Endodermal cell (in vitro differentiated cells): Measurements from ENCODE around the gene TMEM52B. TPM values are rescaled to one million over a fixed set of nuclear protein-coding genes. Genes with fewer than 3 reads are reported as not detected.
A peak's percentile ranks its signal among the peaks of the same experiment; 100 is the strongest.

Experiments used
- DNase-seq: peaks from one replicate; pipeline ENCODE4 v3.0.0-alpha.2; 2017
- H3K27ac ChIP-seq: 2 replicates; pipeline ENCODE4 v1.5.1; 2013; ENCODE audit warnings: mild to moderate bottlenecking, low read depth, low read length, moderate library complexity
- H3K27me3 ChIP-seq: 2 replicates; pipeline ENCODE4 v1.6.1; 2013; ENCODE audit warnings: mild to moderate bottlenecking, low read length, moderate library complexity; ENCODE audit not compliant: insufficient read depth, control insufficient read depth, poor library complexity, severe bottlenecking
- H3K36me3 ChIP-seq: 2 replicates; pipeline ENCODE4 v1.7.0; 2013; ENCODE audit warnings: mild to moderate bottlenecking, low read length, moderate library complexity; ENCODE audit not compliant: control insufficient read depth, insufficient read depth
- H3K4me1 ChIP-seq: one replicate; pipeline ENCODE4 v1.7.0; 2013; ENCODE audit warnings: low read length; ENCODE audit not compliant: control insufficient read depth, insufficient read depth
- H3K4me3 ChIP-seq: 2 replicates; pipeline ENCODE4 v1.5.1; 2013; ENCODE audit warnings: mild to moderate bottlenecking, low read length, moderate library complexity
- H3K9ac ChIP-seq: 2 replicates; pipeline ENCODE4 v1.6.1; 2013; ENCODE audit warnings: mild to moderate bottlenecking, low read length, moderate library complexity; ENCODE audit not compliant: poor library complexity, severe bottlenecking; ENCODE audit errors: extremely low read depth
- H3K9me3 ChIP-seq: 2 replicates; pipeline ENCODE4 v1.6.1; 2013; ENCODE audit warnings: mild to moderate bottlenecking, low read length, moderate library complexity; ENCODE audit not compliant: control insufficient read depth
- H3K27ac Mint-ChIP-seq: 2 replicates; pipeline ENCODE4 v1.8.0; 2020; ENCODE audit warnings: mixed read lengths
- H3K27me3 Mint-ChIP-seq: 2 replicates; pipeline ENCODE4 v1.8.0; 2021; ENCODE audit warnings: mild to moderate bottlenecking, mixed read lengths; ENCODE audit not compliant: insufficient read depth
- H3K36me3 Mint-ChIP-seq: 2 replicates; pipeline ENCODE4 v1.8.0; 2020; ENCODE audit warnings: low read depth, mixed read lengths
- H3K4me1 Mint-ChIP-seq: 2 replicates; pipeline ENCODE4 v1.8.0; 2020; ENCODE audit warnings: mixed read lengths
- H3K4me3 Mint-ChIP-seq: 2 replicates; pipeline ENCODE4 v1.8.0; 2020; ENCODE audit warnings: mild to moderate bottlenecking, moderate library complexity, mixed read lengths
- H3K9me3 Mint-ChIP-seq: 2 replicates; pipeline ENCODE4 v1.8.0; 2020; ENCODE audit warnings: mild to moderate bottlenecking, mixed read lengths
- WGBS, 2 experiments: methylation state at CpG; one replicate each; pipeline versions ENCODE4 v1.1.5 to v1.1.7; 2013; ENCODE audit warnings: missing lambda C conversion rate in 2 of 2, mixed read lengths in 1 of 2; ENCODE audit not compliant: insufficient coverage in 1 of 2, insufficient read length in 1 of 2; 5-methylcytosine and 5-hydroxymethylcytosine counted together
- total RNA-seq, 2 donors: library from RNA; stranded (reverse); fragmentation: NEBNext Ultra II Directional in 1 of 2; extraction: Animal tissue kit (Norgen Biotek cat#: 25700) in 1 of 2; gene quantifications; 2 replicates in 1 of 2; 3 replicates in 1 of 2; pipeline ENCODE4 v1.2.1, GENCODE V29; 2021
- TF ChIP-seq, protein P1 (sequence below): fragments of 200-600 bp; sonication (generic); conservative IDR thresholded peaks from 2 replicates; pipeline ENCODE4 v1.5.0; 2021; ENCODE audit warnings: antibody characterized with exemption, mild to moderate bottlenecking

TMEM52B gene
- total RNA-seq, 2 donors from 2014 or later = not detected

DNA sequence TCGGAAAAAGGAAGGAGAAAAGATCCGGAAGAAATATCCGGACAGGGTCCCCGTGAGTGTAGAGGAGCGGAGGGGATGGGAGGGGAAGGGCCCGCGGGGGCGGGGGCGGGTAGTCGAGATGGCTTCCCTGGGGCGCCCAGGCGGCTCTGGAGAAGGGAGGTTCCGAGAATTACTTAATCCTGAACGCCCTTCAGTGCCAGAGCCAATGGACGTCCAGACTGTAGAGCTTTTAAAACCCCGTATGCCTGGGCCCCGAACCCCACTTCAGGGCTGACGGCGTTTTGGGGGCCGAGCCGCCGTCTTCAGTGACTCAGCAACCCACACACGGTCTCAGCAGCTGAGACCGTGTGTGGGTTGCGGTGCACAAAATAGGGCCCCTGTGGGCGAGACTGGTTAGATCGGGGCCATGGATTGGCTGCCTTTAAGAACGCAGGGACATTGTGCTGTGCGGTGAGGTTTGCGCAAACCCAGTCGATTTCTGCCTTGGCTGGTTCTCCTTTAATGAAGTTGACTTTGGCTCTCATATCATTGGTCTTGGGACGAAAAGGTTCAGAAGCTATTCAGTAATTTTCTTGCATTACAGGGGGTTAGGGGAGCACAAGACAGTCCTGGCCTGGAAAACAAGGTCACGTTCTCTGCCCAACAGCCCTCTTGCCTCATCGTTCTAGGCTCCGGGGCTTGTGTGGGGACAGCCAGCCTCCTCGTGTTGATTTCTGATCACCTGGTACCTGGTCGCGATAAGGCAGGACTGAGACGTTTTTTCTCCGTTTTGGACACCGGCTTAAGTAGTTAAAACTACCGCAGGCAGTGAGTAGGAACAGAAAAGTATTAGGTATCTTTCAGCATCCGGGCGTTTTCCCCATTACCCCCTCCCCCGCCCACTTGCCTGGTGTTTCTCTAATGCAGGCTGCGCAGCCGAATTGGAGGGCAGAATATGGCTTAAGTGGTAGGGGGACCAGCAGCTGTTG lies 34.6 kb downstream of the TMEM52B start:
- peak; percentile 89 for DNase-seq
- Histone ChIP-seq H3K9me3 (peaks cover 11% of the 10 kb centered on the region), H3K27me3 (no peaks in the 10 kb centered on the region), H3K27ac (peak overlapping the region; percentile 88), H3K36me3 (peaks cover 21% of the 10 kb centered on the region), H3K4me3 (peak overlapping the region; percentile 95), H3K4me1 (no peaks in the 10 kb centered on the region), H3K9ac (peak overlapping the region; percentile 95)
- TF ChIP-seq, protein P1, sequence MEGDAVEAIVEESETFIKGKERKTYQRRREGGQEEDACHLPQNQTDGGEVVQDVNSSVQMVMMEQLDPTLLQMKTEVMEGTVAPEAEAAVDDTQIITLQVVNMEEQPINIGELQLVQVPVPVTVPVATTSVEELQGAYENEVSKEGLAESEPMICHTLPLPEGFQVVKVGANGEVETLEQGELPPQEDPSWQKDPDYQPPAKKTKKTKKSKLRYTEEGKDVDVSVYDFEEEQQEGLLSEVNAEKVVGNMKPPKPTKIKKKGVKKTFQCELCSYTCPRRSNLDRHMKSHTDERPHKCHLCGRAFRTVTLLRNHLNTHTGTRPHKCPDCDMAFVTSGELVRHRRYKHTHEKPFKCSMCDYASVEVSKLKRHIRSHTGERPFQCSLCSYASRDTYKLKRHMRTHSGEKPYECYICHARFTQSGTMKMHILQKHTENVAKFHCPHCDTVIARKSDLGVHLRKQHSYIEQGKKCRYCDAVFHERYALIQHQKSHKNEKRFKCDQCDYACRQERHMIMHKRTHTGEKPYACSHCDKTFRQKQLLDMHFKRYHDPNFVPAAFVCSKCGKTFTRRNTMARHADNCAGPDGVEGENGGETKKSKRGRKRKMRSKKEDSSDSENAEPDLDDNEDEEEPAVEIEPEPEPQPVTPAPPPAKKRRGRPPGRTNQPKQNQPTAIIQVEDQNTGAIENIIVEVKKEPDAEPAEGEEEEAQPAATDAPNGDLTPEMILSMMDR = no peak
- whole genome bisulfite sequencing, 2 experiments = 0 to 1% methylated on average over 19 to 43 of the region's 47 CpGs
- Mint-ChIP-seq H3K9me3 (no peaks in the 10 kb centered on the region), H3K4me3 (peak overlapping the region; percentile 90), H3K27me3 (no peaks in the 10 kb centered on the region), H3K36me3 (peaks cover 31% of the 10 kb centered on the region), H3K27ac (peak overlapping the region; percentile 99), H3K4me1 (peaks cover 19% of the 10 kb centered on the region)

DNA sequence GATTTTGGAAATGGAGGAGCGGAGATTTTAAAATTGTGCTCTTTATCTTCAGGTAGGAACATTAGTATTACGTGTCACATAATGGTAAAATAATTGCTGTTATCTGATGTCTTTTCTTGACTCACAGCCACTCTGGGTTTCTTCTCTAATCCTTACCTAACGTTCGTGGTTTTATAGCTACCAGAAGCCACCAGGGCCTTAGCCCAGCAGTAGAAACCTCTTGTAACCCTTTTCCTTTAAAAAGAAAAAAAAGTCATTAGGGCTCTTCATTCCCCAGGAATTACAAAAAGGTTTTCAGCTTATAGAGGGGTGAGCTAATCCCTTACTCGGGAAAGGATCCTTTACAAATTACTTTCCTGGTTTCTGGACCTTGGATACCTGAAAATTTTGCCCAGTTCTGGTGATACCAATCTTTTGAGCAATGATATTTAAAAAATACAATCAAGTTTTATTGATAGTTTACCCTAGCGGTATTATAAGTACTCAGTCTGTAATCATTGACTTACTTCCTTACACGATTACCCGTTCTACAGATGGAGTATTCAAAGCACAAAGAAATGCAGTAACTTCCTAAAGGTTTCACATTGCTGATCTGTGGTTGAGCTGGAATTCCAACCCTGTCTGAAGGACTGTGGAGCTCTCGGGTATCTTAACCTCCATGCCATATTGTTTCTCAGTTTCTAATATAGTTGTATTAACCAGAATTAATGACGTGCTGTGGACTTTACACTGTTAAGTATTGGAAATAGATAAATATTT lies 35.5 kb downstream of the TMEM52B start:
- Histone ChIP-seq H3K9ac (peak overlapping the region; percentile 95), H3K36me3 (peaks cover 28% of the 10 kb centered on the region), H3K4me1 (no peaks in the 10 kb centered on the region), H3K27me3 (no peaks in the 10 kb centered on the region), H3K27ac (no peak overlapping the region), H3K4me3 (peak overlapping the region; percentile 95), H3K9me3 (peaks cover 11% of the 10 kb centered on the region)
- H3K9me3 Mint-ChIP-seq = no peaks in the 10 kb centered on the region
- peak overlapping the region; percentile 90 for H3K4me3 Mint-ChIP-seq
- peaks cover 19% of the 10 kb centered on the region for H3K4me1 Mint-ChIP-seq
- no peaks in the 10 kb centered on the region for H3K27me3 Mint-ChIP-seq
- 30 to 61% methylated on average over 5 to 9 of the region's 10 CpGs for WGBS, 2 experiments
- TF ChIP-seq, protein P1 = peak; percentile 25
- H3K27ac Mint-ChIP-seq = peak overlapping the region; percentile 99
- H3K36me3 Mint-ChIP-seq = peaks cover 34% of the 10 kb centered on the region
- no peak for DNase-seq

DNA sequence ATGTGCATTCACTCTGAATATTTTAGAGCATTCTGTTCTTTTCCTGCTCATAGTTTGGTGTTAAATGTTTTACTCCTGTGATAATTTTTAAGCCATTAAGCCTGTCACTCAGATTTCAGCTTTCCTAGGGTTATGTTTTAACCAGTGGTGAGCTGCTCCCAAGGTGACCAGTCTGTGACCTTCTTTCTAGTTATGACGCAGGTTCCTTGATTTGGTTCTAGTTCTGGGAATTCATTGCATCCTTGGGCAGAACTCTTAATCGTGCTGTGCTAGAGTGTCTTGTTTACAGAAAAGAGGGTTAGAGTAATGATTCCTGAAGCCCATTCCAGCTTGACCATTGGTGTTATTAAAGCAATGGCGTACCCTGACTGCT lies 36.0 kb downstream of the TMEM52B start:
- WGBS, 2 experiments = 91 to 100% methylated on average over 1 to 3 of the region's 3 CpGs
- no peaks in the 10 kb centered on the region for H3K9me3 Mint-ChIP-seq
- H3K27ac Mint-ChIP-seq = peak overlapping the region; percentile 99

More for the DNA sequence above, 36.0 kb downstream of the TMEM52B start:
- TF ChIP-seq, protein P1 = no peak
- no peaks in the 10 kb centered on the region for H3K27me3 Mint-ChIP-seq
- H3K27me3 ChIP-seq = no peaks in the 10 kb centered on the region
- peaks cover 21% of the 10 kb centered on the region for H3K4me1 Mint-ChIP-seq
- peaks cover 33% of the 10 kb centered on the region for H3K36me3 ChIP-seq
- H3K36me3 Mint-ChIP-seq = peaks cover 40% of the 10 kb centered on the region
- no peak for DNase-seq
- H3K4me3 Mint-ChIP-seq = peak overlapping the region; percentile 90
- no peak overlapping the region for H3K27ac ChIP-seq
- peak overlapping the region; percentile 95 for H3K4me3 ChIP-seq
- H3K9ac ChIP-seq = peak overlapping the region; percentile 95
- H3K9me3 ChIP-seq = peaks cover 11% of the 10 kb centered on the region
- H3K4me1 ChIP-seq = no peaks in the 10 kb centered on the region
